GM12864 (cell line): ENCODE results near the gene YOD1.

ENCODE experiments used
- DNase-seq: peaks from one replicate; pipeline ENCODE4 v3.0.0-alpha.2; 2011; ENCODE audit warnings: low read depth
- H3K4me3 ChIP-seq: 2 replicates; pipeline ENCODE4 v1.5.1; 2011; ENCODE audit warnings: mild to moderate bottlenecking, low read depth, low read length, control low read depth
- CTCF ChIP-seq: IDR thresholded peaks from 2 replicates; pipeline ENCODE4 v1.5.1; 2011; ENCODE audit warnings: low read depth, mild to moderate bottlenecking, moderate library complexity, low read length, control low read depth, inconsistent platforms; ENCODE audit errors: missing control alignments

YOD1 gene

GRCh38 chr1:207027206-207027777 lies 23.7 kb downstream of the YOD1 start:
- no peak for DNase-seq
- no peak overlapping the region for H3K4me3 ChIP-seq
- no peak for TF ChIP-seq CTCF

DNA sequence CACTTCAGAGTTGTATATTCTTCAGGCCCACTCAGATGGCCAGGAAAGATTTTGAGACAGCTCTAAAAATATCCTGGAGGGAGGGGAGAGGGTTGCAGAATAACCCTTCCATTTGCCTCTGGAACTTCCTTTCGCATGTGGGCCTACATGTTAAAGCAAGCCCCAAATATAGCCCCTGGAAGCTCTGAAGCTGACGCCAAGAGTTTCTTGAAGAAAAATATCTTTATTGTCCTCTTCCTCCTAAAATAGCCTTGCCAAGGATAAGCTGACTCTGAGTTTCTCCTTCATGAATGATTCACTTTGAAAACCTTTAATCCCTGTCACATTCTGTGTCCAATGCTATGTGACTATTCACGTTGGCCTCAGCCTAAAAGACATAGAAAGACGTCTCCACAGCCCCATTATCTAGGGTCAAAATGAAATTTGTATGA lies 24.9 kb downstream of the YOD1 start:
- no peak for DNase-seq
- no peak for TF ChIP-seq CTCF

GRCh38 chr1:207025146-207025880 lies 25.7 kb downstream of the YOD1 start:
- DNase-seq, result no peak
- TF ChIP-seq CTCF, result no peak
- H3K4me3 ChIP-seq, result no peak overlapping the region

More for the DNA sequence above, 24.9 kb downstream of the YOD1 start:
- H3K4me3 ChIP-seq, result no peak overlapping the region

DNA sequence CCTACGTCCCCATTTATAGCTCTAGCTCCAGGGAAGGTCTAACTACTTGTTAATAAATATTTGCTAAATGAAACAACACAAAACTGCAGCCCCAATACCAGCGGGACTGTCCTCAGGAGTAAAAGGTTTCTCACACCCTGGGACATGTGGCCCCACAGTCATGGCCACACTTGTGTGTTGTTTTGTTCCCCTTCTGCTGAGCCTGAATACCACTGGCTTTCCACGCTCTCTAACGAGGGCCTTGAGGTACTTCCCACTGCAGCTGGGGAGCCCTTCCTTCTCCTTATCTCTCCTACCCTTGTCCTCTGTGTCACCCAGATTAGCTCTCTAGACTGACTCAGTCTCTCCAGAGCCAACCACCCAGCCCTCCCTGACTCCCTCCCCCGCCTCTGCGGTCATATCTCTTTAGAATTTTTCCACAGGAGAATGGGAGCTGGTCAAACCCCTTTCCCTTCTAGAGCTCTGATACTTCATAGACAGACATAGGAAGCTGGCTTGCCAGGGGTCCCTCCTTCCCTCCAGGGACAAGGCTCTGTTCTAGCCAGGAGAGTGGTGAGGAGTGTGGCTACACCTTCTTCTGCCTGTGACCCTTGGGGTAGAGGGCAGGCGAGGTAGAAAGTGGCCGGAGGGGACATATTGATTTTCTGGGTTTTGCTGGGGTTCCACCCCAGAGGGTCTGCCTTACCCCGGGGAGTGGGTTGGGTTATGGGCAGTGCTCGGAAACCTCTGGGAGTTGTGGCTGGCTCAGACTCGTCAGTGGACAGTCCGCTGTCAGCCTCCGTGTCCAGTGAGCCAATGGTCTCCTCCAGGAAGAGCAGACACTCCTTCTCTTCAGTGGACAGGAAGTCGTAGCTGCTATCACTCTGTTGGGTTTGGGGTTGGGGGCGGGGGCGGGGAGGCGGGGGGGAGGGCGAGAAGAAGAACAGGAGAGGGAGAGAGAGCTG lies 26.5 kb downstream of the YOD1 start:
- no peak for DNase-seq
- no peak for TF ChIP-seq CTCF
- no peak overlapping the region for H3K4me3 ChIP-seq

DNA sequence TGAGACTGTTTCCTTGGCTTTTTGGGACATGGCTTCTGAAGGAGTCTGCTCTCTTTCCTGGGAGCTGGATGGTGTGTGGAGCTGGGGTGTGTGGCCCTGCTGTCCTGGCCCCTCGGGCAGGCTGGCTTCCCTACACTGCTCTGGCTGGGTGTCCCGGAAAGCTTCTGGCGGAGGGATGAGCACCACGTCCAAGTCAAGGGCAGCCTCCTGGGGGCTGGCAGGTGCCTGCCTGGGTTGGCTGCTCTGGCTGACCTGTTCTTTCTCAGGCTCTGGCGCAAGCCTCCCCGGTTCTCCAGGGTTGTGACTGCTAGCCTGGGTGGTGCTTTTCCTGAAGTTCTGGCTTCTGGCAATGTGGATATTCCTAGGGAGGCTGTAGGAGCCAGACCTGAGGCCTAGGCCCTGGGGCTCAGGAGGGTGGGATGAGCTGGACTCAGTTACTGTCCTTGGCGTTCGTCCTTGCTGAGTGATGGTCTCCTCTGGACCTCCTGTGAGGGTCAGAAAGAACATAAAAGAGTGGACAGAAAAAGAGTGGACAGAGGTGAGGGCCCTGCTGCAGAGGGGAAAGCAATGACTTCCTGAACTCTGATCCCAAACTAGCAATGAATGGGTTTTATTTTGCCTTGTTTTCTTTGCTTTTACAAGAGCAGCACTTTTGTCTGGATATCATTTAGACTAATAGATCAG lies 27.9 kb downstream of the YOD1 start:
- no peak for DNase-seq
- no peak overlapping the region for H3K4me3 ChIP-seq
- TF ChIP-seq CTCF, result no peak

DNA sequence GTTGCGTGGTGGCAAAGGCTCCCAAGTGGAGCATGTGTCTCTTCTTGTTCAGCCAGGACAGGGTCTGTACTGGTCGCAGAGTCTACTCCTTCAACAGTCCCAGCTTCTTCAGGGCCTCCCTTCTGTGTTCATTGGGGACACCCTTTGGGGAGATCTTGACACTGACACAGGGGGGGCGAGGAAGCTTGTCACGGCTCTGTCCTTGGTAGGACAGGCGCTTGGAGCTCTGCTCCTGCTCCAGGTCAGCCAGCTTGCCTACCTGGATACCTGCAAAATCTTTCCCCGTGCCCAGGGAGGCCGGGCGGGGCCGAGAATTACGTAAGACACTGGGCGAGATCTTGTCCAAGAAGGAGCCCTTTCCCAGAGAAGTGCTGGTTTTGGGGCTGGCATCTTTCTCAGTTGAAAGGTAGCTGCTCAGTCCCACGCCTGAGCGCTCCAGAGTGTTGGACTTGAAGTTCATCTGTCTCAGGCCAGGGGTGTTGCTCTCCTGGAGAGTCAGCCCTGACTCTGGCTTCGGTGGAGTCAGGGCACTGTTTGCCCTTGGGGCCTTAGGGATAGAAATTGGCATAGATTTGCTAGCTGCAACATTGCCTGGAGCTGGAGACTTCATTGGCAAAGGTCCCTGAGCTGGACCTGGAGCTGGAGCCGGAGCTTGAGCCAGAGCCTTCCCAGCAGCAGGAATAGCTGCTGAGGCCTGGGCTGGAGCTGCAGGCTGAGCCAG lies 29.0 kb downstream of the YOD1 start:
- H3K4me3 ChIP-seq, result no peak overlapping the region
- DNase-seq, result no peak
- TF ChIP-seq CTCF, result no peak
